NCI-H146 treated with DMSO at 0.1 percent for 48 hours (cell line): Measurements from ENCODE around the gene FHAD1.
A peak's percentile ranks its signal among the peaks of the same experiment; 100 is the strongest.

Experiments used
- DNase-seq: peaks from one replicate; lab custom pipeline; 2025; ENCODE audit not compliant: unreplicated experiment; lab: John Stamatoyannopoulos, UW

FHAD1 gene

GRCh38 chr1:15390667-15391066 lies 143.6 kb downstream of the FHAD1 start:
- DNase-seq, result no peak

- no peak for DNase-seq
Observed at GRCh38 chr1:15391366-15391765, 144.3 kb downstream of the FHAD1 start.

GRCh38 chr1:15393475-15394257 lies 146.6 kb downstream of the FHAD1 start:
- DNase-seq, result no peak

- DNase-seq, result no peak
Observed at GRCh38 chr1:15394258-15394690, 147.3 kb downstream of the FHAD1 start.

- DNase-seq, result no peak
Observed at GRCh38 chr1:15397236-15397635, 150.2 kb downstream of the FHAD1 start.

GRCh38 chr1:15399710-15400109 lies 152.7 kb downstream of the FHAD1 start:
- DNase-seq, result no peak

- peak; percentile 82 for DNase-seq
Observed at GRCh38 chr1:15400627-15401026, 153.6 kb downstream of the FHAD1 start.

- DNase-seq, result no peak
Observed at GRCh38 chr1:15401391-15402055, 154.5 kb downstream of the FHAD1 start.

- DNase-seq, result peak; percentile 10
Observed at GRCh38 chr1:15402809-15403450, 155.9 kb downstream of the FHAD1 start.

- DNase-seq, result no peak
Observed at GRCh38 chr1:15403962-15404580, 157.0 kb downstream of the FHAD1 start.

GRCh38 chr1:15405106-15405850 lies 158.3 kb downstream of the FHAD1 start:
- DNase-seq, result no peak

- DNase-seq, result no peak
Observed at GRCh38 chr1:15406614-15407559, 159.9 kb downstream of the FHAD1 start.

GRCh38 chr1:15407580-15407979 lies 160.6 kb downstream of the FHAD1 start:
- no peak for DNase-seq

- DNase-seq, result no peak
Observed at GRCh38 chr1:15408890-15409387, 161.9 kb downstream of the FHAD1 start.

GRCh38 chr1:15409388-15410222 lies 162.6 kb downstream of the FHAD1 start, which contains the start of gene EFHD2:
Gene EFHD2, plus strand, starts transcription at chr1:15409888. Its CDS starts 84 bp downstream, at chr1:15409972.
- peak; percentile 44 for DNase-seq

- DNase-seq, result no peak
Observed at GRCh38 chr1:15410223-15410883, 163.3 kb downstream of the FHAD1 start.

GRCh38 chr1:15410884-15411245 lies 163.8 kb downstream of the FHAD1 start:
- DNase-seq, result no peak

GRCh38 chr1:15411593-15412137 lies 164.6 kb downstream of the FHAD1 start:
- DNase-seq, result no peak
